ENCODE data around the gene PFKFB2.

PFKFB2 gene

DNA sequence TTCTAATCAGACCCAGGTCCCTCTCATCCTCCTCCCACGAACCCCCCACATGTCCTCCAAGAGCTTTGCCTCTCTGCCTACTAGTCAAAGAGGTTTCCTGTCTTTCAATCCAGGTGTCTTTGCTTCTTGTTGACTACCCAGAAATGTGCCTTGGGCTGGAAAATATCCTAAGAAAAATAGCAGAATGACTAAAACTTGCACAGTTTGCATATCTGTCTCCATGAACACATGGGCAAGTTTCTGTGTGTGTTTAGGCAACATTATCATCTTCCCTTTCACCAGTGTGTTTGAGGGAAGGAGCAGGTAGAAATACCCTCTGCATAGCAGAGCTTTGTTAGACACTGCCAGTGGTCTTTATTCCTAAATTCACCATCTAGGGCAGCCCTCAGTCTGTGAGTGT, 22.1 kb upstream of the PFKFB2 start:
- H3K4me3 ChIP-seq (ENCODE audit: control insufficient read depth, low read depth, low read length) = no peak overlapping the region
- no peak for DNase-seq (ENCODE audit: low read depth)
- TF ChIP-seq, protein P1, sequence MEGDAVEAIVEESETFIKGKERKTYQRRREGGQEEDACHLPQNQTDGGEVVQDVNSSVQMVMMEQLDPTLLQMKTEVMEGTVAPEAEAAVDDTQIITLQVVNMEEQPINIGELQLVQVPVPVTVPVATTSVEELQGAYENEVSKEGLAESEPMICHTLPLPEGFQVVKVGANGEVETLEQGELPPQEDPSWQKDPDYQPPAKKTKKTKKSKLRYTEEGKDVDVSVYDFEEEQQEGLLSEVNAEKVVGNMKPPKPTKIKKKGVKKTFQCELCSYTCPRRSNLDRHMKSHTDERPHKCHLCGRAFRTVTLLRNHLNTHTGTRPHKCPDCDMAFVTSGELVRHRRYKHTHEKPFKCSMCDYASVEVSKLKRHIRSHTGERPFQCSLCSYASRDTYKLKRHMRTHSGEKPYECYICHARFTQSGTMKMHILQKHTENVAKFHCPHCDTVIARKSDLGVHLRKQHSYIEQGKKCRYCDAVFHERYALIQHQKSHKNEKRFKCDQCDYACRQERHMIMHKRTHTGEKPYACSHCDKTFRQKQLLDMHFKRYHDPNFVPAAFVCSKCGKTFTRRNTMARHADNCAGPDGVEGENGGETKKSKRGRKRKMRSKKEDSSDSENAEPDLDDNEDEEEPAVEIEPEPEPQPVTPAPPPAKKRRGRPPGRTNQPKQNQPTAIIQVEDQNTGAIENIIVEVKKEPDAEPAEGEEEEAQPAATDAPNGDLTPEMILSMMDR (IDR thresholded peaks at IDR 0.05; ENCODE audit: control insufficient read depth, insufficient read depth, low read depth, low read length, missing control alignments) = no peak

DNA sequence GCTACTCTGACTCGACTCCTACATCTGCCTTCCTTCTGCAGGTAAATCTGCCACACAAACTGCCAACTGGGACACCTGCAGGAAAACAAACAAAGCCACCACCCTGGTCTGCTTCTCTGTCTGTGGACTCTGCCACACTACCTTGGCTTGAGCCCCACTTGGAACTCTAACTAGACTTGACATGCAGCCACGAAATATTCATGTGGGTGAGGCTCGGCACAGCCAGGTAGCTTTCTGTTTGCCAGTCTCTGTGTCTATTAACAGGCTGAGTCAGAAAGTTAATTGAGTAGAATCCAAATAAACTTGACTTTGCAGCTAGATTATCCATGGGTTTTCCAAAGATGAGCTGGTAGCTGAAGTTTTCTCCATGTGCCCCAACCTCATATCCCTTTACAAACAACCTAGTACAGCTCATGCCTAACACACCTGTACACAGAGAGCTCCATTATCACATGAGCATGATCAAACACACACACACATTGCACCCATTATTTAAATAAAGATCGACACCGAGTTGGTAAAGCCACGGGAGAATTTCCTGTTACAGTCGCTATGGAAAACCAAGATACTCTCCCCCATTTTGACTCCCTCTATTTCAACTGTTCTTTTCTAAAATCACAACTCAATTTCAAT, 21.3 kb upstream of the PFKFB2 start:
- TF ChIP-seq, protein P1 (IDR thresholded peaks at IDR 0.05; ENCODE audit: control insufficient read depth, insufficient read depth, low read depth, low read length, missing control alignments) = no peak
- no peak for DNase-seq (ENCODE audit: low read depth)
- H3K4me3 ChIP-seq (ENCODE audit: control insufficient read depth, low read depth, low read length) = no peak overlapping the region

DNA sequence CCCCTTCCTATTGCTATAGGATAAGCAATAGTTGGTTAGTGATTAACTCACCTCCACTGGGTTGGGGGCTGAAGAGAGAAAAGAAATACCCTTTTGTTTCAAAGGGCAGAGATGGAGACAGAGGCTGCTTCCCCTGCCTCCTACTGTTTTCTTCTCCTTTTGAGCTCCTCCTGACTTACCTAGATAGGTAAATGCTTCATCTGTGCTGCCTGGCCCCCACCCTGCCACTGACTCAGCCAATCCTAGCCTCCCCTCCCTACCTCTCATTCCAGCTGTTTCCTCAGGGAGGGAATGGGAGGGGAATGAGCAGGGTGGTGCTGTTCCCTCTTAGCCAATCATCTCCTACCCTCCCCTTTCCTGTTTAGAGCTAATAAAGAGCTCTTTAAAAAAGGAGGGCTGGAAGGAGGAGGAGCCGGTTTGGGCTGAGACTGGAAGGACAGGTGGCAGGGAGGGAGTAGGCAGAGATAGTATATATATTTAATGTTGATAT, 20.5 kb upstream of the PFKFB2 start, which contains the start of gene C1orf116:
Gene C1orf116 (minus strand): TSS at position 229 of the 490 bp plus-strand sequence. CDS start 5,158 bp downstream, outside the sequence.
- no peak within 1 kb of the TSS for H3K4me3 ChIP-seq (ENCODE audit: control insufficient read depth, low read depth, low read length)
- TF ChIP-seq, protein P1 (IDR thresholded peaks at IDR 0.05; ENCODE audit: control insufficient read depth, insufficient read depth, low read depth, low read length, missing control alignments) = no peak
- no peak for DNase-seq (ENCODE audit: low read depth)

DNA sequence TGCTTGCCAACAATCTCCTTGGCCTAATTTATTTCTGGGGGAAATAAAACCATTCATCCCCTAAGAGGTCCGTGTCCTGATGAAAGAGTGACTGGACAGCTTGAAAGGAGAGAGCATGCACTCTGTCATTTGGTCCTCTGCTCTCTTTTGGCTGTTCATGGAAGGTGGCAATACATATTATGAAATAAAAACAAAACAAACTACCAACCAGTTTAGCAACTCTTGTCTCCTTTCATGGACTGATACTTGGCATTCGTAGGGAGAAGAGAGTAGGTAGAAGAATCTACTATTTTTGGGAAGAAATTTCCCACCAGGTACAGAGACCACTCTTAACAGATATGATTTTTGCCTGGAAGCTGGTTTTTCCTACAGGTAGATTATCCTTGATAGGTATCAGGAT, 19.8 kb upstream of the PFKFB2 start:
- no peak overlapping the region for H3K4me3 ChIP-seq (ENCODE audit: control insufficient read depth, low read depth, low read length)
- TF ChIP-seq, protein P1 (IDR thresholded peaks at IDR 0.05; ENCODE audit: control insufficient read depth, insufficient read depth, low read depth, low read length, missing control alignments) = no peak
- no peak for DNase-seq (ENCODE audit: low read depth)

DNA sequence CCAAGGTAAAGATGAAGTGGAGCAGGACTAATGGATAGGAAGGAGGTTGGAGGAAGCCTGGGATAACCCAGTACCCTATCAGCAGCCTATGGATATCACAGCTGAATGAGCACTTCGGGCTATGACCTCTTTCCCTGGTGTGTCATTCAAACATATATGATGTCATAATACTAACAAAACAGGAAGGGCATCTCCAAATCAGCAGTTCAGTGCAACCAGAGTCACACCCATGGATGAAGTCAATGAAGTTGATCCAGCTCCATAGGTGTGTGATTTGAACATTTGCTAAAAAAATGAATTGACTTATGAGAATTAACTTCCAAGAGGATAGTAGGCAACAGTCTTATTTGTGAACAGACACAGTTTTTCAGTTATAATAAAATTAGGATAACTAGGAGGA, 18.9 kb upstream of the PFKFB2 start:
- TF ChIP-seq, protein P1 (IDR thresholded peaks at IDR 0.05; ENCODE audit: control insufficient read depth, insufficient read depth, low read depth, low read length, missing control alignments) = no peak
- DNase-seq (ENCODE audit: low read depth) = no peak
- H3K4me3 ChIP-seq (ENCODE audit: control insufficient read depth, low read depth, low read length) = no peak overlapping the region

DNA sequence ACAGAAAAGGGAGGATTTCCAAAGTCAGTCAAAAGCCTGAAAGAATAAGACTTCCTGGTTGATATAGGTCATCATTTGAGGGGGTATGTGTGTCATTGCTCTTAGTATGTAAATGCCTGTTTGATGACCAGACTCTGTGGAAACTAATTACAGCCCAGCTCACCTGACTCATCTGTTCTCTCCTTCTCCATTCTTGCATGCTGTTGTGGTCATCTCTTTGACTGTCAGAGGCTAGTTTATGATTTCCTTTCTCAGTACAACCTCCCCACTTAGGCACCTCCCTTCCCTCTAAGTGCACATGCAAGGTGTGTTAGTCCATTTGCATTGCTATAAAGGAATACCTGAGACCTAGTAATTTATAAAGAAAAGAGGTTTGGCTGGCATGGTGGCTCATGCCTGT, 18.1 kb upstream of the PFKFB2 start:
- TF ChIP-seq, protein P1 (IDR thresholded peaks at IDR 0.05; ENCODE audit: control insufficient read depth, insufficient read depth, low read depth, low read length, missing control alignments) = no peak
- peak; percentile 42 for DNase-seq (ENCODE audit: low read depth)
- H3K4me3 ChIP-seq (ENCODE audit: control insufficient read depth, low read depth, low read length) = no peak overlapping the region

Measured in AG09309 (cell line).